ENCODE results near the gene SCFD2.

DNA sequence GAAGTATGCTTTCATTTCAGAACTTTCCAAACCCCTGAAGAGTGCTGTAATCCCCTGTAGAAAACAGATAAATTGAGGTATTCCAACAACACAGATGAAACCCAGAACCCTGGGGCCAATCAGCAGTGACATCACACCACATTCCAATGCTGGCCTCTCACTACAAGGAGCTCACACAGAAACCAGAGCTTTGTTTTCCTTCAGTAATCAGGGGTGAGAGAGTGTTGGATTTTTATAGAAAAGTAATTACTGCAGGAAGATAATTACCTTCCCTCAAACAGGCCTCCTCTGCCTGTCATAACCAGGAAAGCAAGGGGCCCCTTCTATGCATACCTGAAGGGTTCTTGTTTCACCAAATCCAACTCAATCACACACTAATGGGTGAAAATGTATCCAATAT, 246.2 kb downstream of the SCFD2 start:
- TF ChIP-seq, protein P1, sequence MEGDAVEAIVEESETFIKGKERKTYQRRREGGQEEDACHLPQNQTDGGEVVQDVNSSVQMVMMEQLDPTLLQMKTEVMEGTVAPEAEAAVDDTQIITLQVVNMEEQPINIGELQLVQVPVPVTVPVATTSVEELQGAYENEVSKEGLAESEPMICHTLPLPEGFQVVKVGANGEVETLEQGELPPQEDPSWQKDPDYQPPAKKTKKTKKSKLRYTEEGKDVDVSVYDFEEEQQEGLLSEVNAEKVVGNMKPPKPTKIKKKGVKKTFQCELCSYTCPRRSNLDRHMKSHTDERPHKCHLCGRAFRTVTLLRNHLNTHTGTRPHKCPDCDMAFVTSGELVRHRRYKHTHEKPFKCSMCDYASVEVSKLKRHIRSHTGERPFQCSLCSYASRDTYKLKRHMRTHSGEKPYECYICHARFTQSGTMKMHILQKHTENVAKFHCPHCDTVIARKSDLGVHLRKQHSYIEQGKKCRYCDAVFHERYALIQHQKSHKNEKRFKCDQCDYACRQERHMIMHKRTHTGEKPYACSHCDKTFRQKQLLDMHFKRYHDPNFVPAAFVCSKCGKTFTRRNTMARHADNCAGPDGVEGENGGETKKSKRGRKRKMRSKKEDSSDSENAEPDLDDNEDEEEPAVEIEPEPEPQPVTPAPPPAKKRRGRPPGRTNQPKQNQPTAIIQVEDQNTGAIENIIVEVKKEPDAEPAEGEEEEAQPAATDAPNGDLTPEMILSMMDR (IDR thresholded peaks at IDR 0.05; ENCODE audit: insufficient read depth, low read depth, low read length), result no peak
- no peak for TF ChIP-seq EZH2 (IDR thresholded peaks at IDR 0.05; ENCODE audit: insufficient read depth, low read length)

Measured in astrocyte (in vitro differentiated cells and primary cell).